IgD-negative memory B cell (primary cell): ENCODE data around the gene APP. TPM values are rescaled to one million over a fixed set of nuclear protein-coding genes. Genes with fewer than 3 reads are reported as not detected.

Source experiments
- H3K27ac Mint-ChIP-seq, 3 donors: one replicate each; pipeline ENCODE4 v1.8.0; 2020 to 2022; ENCODE audit warnings: mild to moderate bottlenecking in 3 of 3, mixed read lengths in 3 of 3, moderate library complexity in 1 of 3
- H3K27me3 Mint-ChIP-seq: one replicate; pipeline ENCODE4 v1.8.0; 2021; ENCODE audit warnings: mixed read lengths
- H3K36me3 Mint-ChIP-seq: one replicate; pipeline ENCODE4 v1.8.0; 2020; ENCODE audit warnings: mild to moderate bottlenecking, mixed read lengths
- H3K4me1 Mint-ChIP-seq, 3 donors: one replicate each; pipeline ENCODE4 v1.8.0; 2020 to 2022; ENCODE audit warnings: mixed read lengths in 3 of 3, mild to moderate bottlenecking in 1 of 3
- H3K4me3 Mint-ChIP-seq, 4 donors: one replicate each; pipeline ENCODE4 v1.8.0; 2020 to 2022; ENCODE audit warnings: mild to moderate bottlenecking in 4 of 4, mixed read lengths in 4 of 4, moderate library complexity in 3 of 4
- H3K9me3 Mint-ChIP-seq, 3 donors: one replicate each; pipeline ENCODE4 v1.8.0; 2020 to 2021; ENCODE audit warnings: mixed read lengths in 3 of 3, mild to moderate bottlenecking in 1 of 3
- polyA plus RNA-seq: library from polyadenylated mRNA; unstranded; fragments of 300-500 nt; fragmentation: Illumina TruSeq; gene quantifications from one replicate; pipeline ENCODE4 v1.2.3, GENCODE V29; 2021

Gene APP
- polyA plus RNA-seq, 1 donor from 2014 or later, result 12.5 TPM

DNA sequence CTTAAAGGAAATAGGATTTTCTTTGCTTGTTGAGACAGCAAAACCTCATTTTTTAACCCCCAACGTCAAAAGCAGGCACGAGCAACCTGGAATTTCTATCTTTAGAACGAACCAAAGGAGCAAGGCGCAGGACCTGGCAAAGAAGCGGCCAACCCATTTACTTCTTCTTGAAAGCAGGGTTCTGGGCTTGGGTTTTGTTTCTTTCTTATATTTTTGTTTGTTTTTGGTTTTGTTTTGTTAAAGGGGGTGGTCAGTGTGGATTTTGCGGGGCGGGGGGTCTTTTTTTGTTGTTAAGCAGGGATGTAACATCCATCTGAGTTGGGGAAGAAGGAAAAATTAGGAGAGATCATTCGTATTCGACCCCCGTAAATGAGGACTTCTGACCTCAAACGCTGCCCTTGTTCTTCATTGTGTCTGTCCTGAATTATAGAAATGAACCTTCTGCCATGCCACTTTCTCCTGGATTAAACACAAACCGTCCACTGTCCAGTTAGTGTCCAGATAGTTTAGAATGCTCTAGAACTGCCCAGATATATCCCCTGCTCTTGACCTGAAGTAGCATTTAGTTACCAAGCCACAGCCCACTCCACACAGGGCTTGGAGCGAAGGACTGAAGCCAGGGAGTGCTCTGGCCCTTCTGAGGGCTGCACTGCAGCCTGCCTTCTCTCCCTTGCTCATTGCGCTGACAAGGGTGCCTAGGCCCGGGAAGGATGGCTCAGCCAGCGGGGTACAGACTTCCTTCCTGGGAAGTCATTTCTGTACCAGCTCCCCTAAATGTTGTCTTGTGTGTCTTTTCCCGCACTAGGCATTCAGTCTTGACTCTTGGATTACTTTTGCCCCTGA is 909 bp upstream of the APP start:
- Mint-ChIP-seq H3K4me1 (peaks cover 4 to 14% (median 7%) of the 10 kb centered on the region in 3 donors), H3K27me3 (peaks cover 22% of the 10 kb centered on the region), H3K4me3 (peak overlapping the region; percentile 75 to 100 (median 88)), H3K27ac (peak overlapping the region in 1 of 3 donors; percentile 18), H3K36me3 (no peaks in the 10 kb centered on the region), H3K9me3 (no peaks in the 10 kb centered on the region)

- H3K27me3 Mint-ChIP-seq, result peaks cover 17% of the 10 kb centered on the region
- peak overlapping the region; percentile 89 to 100 (median 93) for H3K4me3 Mint-ChIP-seq
- H3K9me3 Mint-ChIP-seq, result no peaks in the 10 kb centered on the region
- peaks cover 4 to 13% (median 7%) of the 10 kb centered on the region in 3 donors for H3K4me1 Mint-ChIP-seq
- H3K27ac Mint-ChIP-seq, result peak overlapping the region in 1 of 3 donors; percentile 76
- H3K36me3 Mint-ChIP-seq, result no peaks in the 10 kb centered on the region
Measured at GRCh38 chr21:26169611-26170470, 729 bp downstream of the APP start.

DNA sequence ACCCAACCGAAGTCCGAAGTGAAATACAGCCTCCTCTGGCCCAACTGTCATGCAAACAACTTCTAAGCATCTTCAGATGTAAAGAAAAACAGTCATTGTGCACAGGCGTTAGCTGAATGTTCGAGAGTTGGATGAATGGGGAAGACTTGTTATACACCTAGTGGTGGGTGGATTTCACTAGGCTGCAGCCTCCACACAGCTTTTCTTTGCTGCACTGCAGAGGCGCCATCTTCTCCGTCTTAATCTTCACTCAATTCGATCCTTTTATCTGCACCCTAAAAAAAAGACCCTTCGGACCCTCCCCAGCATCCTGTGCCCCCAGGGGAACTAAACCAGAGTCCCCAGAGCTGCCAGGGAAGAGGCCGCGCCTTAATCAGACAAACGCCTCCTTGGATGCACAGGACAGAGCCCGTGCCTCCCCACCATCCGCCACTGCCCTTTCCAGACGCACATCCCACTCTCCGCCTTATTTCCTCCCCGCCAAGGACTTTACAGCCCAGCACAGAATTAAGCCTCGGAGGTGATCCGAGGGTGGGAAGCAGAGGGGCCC is 1.4 kb downstream of the APP start:
- Mint-ChIP-seq H3K9me3 (no peaks in the 10 kb centered on the region), H3K27ac (peak overlapping the region; percentile 41 to 92 (median 64)), H3K4me3 (peak overlapping the region; percentile 90 to 100 (median 97)), H3K27me3 (peaks cover 17% of the 10 kb centered on the region), H3K4me1 (peaks cover 4 to 11% (median 7%) of the 10 kb centered on the region in 3 donors), H3K36me3 (no peaks in the 10 kb centered on the region)

GRCh38 chr21:26168371-26168770 is 2.2 kb downstream of the APP start:
- Mint-ChIP-seq H3K9me3 (no peaks in the 10 kb centered on the region), H3K36me3 (no peaks in the 10 kb centered on the region), H3K27ac (peak overlapping the region in 1 of 3 donors; percentile 92), H3K4me3 (peak overlapping the region in 2 of 4 donors; percentile 47 to 100), H3K4me1 (peaks cover 4 to 11% (median 8%) of the 10 kb centered on the region in 3 donors), H3K27me3 (peaks cover 17% of the 10 kb centered on the region)

DNA sequence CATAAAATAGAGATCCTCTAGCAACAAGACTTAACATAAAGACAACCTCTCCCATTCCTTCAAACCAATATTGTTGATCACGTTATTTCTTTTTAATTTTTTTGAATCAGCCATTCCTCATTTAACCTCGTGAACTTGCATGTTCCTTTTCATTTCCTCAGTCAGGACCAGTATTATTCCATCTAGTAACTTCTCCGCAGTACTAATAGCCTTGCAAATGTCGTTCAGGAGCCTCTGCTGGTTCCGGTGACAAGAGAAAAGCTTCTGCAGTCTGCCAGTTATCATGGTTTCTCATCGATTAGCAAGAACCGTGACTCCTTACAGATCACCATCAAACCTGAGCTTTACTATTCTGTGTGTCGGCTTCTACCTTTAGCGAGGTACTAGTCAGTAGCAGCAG is 3.0 kb downstream of the APP start:
- H3K4me1 Mint-ChIP-seq, result peaks cover 4 to 11% (median 9%) of the 10 kb centered on the region in 3 donors
- H3K27me3 Mint-ChIP-seq, result peaks cover 17% of the 10 kb centered on the region
- H3K9me3 Mint-ChIP-seq, result no peaks in the 10 kb centered on the region
- H3K36me3 Mint-ChIP-seq, result no peaks in the 10 kb centered on the region
- H3K4me3 Mint-ChIP-seq, result peak overlapping the region in 1 of 4 donors; percentile 100
- H3K27ac Mint-ChIP-seq, result no peak overlapping the region

DNA sequence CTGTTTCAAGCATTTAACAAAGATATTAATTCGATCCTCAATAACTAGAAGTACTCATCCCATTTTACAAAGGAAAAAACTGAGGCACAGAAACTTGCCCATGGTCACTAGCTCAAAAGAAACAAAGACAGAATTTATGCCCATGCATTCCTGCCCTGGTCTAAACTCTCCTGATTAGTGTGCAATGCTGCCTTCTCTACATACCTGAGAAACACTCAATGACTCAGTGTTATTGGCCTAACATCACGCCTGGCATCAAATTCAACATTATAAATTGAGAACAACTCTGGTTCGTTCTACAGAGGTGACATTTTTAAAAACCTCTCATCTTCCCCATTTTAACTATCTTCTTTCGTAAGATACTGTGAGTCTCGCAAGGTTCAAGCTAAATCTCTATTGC is 5.2 kb downstream of the APP start:
- H3K9me3 Mint-ChIP-seq, result no peaks in the 10 kb centered on the region
- no peak overlapping the region for H3K27ac Mint-ChIP-seq
- H3K4me3 Mint-ChIP-seq, result no peak overlapping the region
- peaks cover 4 to 11% (median 9%) of the 10 kb centered on the region in 3 donors for H3K4me1 Mint-ChIP-seq
- H3K36me3 Mint-ChIP-seq, result no peaks in the 10 kb centered on the region
- H3K27me3 Mint-ChIP-seq, result peaks cover 4% of the 10 kb centered on the region

DNA sequence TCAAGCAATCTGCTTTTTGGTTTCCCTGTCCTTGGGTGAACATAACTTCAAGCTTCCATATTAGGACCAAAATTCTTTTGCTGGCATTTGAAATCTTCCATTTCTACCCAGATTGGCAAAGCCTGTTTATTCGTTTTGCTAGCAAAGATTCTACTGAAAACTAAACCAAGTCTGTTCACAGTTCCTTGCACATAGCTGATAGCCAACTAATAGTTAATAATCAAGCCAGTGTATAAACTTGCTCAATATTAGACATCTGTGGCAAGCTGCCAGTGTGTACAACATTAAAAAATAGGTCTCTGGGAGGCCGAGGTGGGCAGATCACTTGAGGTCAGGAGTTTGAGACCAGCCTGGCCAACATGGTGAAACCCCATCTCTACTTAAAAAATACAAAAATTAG is 6.3 kb downstream of the APP start:
- H3K9me3 Mint-ChIP-seq, result no peaks in the 10 kb centered on the region
- no peak overlapping the region for H3K4me3 Mint-ChIP-seq
- no peak overlapping the region for H3K27ac Mint-ChIP-seq
- no peaks in the 10 kb centered on the region for H3K36me3 Mint-ChIP-seq
- H3K27me3 Mint-ChIP-seq, result peaks cover 4% of the 10 kb centered on the region
- peaks cover 4 to 11% (median 9%) of the 10 kb centered on the region in 3 donors for H3K4me1 Mint-ChIP-seq

DNA sequence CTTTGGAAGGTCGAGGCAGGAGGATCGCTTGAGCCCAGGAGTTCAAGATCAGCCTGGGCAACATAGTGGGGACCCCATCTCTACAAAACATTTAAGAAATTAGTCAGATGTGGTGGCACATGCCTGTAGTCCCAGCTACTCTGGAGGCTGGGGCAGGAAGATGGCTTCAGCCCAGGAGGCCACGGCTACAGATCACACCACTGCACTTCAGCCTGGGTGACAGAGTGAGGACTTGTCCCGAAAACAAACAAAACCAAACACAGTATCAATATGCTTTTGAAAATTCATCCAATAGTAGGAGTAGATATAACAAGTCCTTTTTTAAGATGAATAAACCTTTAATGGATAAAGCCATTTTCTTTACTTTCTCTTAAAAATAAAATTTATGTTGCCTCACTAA is 8.5 kb downstream of the APP start:
- Mint-ChIP-seq H3K27me3 (peaks cover 3% of the 10 kb centered on the region), H3K36me3 (no peaks in the 10 kb centered on the region), H3K9me3 (no peaks in the 10 kb centered on the region), H3K4me1 (peaks cover 3 to 12% (median 8%) of the 10 kb centered on the region in 3 donors), H3K27ac (no peak overlapping the region), H3K4me3 (no peak overlapping the region)

DNA sequence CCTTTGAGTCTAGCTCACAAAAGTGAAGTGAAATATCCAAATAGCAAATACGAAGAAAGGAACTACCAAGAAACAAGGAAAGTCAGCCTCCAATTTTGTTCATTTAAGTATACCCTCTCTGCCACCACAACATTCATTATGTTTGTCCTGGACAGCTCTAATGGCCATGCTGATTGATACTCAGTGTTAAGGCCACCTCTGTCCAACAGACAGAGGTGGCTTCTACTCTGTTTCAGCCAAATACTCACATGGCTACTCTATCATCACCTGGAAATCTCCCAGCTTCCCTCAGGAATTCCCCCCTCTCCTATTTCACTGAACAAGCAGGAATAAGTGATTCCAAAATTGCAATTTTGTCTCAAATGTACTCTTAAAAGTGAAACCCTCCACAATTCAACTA is 10.7 kb downstream of the APP start:
- H3K36me3 Mint-ChIP-seq, result no peaks in the 10 kb centered on the region
- no peaks in the 10 kb centered on the region for H3K9me3 Mint-ChIP-seq
- H3K4me3 Mint-ChIP-seq, result no peak overlapping the region
- peaks cover 3 to 12% (median 8%) of the 10 kb centered on the region in 3 donors for H3K4me1 Mint-ChIP-seq
- H3K27me3 Mint-ChIP-seq, result peaks cover 2% of the 10 kb centered on the region
- H3K27ac Mint-ChIP-seq, result no peak overlapping the region

DNA sequence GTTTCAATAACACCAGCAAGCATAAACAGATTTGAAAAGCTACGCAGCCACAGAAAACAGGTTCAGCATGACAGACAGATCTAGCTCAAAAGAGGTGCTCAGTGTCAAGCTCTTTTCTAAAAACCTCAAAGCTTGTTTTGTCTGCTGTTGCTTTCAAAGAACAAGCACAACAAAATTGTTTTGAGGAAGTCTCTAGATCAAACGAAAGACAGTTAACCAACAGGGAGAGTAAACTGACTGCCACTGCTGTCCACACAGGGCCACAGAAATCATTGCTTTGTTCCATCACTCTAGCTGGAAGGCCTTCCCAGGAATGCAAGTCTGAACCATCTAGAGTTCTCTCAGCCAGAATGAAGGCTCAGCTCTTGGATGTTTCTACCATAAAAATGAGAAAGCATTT is 12.8 kb downstream of the APP start:
- no peak overlapping the region for H3K4me3 Mint-ChIP-seq
- H3K9me3 Mint-ChIP-seq, result no peaks in the 10 kb centered on the region
- H3K27ac Mint-ChIP-seq, result peak overlapping the region in 1 of 3 donors; percentile 82
- peaks cover 3 to 10% (median 8%) of the 10 kb centered on the region in 3 donors for H3K4me1 Mint-ChIP-seq
- H3K27me3 Mint-ChIP-seq, result peaks cover 2% of the 10 kb centered on the region
- no peaks in the 10 kb centered on the region for H3K36me3 Mint-ChIP-seq

GRCh38 chr21:26154753-26155152 is 15.8 kb downstream of the APP start:
- H3K4me1 Mint-ChIP-seq, result peaks cover 3 to 10% (median 8%) of the 10 kb centered on the region in 3 donors
- H3K27ac Mint-ChIP-seq, result no peak overlapping the region
- no peaks in the 10 kb centered on the region for H3K9me3 Mint-ChIP-seq
- H3K4me3 Mint-ChIP-seq, result no peak overlapping the region
- H3K27me3 Mint-ChIP-seq, result peaks cover 2% of the 10 kb centered on the region
- H3K36me3 Mint-ChIP-seq, result no peaks in the 10 kb centered on the region

DNA sequence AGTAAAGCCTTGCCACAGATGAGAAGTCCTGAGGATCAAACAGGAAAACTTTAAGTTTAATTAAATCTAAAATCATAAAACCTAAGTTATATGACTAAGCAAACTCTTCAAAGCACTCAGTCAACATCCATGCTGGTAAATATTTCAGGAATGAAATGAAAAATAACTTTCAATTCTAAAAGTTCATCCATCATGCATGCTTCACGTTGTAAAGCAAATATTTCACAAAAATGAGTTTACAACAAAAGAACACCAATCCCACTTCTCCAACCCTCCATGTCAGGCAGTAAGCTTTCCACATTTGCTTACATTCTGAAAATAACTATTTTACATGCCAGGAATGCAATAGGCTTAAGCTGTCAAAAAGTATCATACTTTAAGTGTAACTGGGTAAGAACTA is 16.8 kb downstream of the APP start:
- Mint-ChIP-seq H3K27ac (peak overlapping the region in 1 of 3 donors; percentile 9), H3K4me3 (no peak overlapping the region), H3K36me3 (no peaks in the 10 kb centered on the region), H3K27me3 (peaks cover 2% of the 10 kb centered on the region), H3K4me1 (peaks cover 3 to 10% (median 7%) of the 10 kb centered on the region in 3 donors), H3K9me3 (no peaks in the 10 kb centered on the region)

GRCh38 chr21:26148840-26149354 is 21.7 kb downstream of the APP start:
- Mint-ChIP-seq H3K27me3 (no peaks in the 10 kb centered on the region), H3K4me1 (no peaks in the 10 kb centered on the region), H3K27ac (no peak overlapping the region), H3K36me3 (no peaks in the 10 kb centered on the region), H3K9me3 (no peaks in the 10 kb centered on the region), H3K4me3 (no peak overlapping the region)

DNA sequence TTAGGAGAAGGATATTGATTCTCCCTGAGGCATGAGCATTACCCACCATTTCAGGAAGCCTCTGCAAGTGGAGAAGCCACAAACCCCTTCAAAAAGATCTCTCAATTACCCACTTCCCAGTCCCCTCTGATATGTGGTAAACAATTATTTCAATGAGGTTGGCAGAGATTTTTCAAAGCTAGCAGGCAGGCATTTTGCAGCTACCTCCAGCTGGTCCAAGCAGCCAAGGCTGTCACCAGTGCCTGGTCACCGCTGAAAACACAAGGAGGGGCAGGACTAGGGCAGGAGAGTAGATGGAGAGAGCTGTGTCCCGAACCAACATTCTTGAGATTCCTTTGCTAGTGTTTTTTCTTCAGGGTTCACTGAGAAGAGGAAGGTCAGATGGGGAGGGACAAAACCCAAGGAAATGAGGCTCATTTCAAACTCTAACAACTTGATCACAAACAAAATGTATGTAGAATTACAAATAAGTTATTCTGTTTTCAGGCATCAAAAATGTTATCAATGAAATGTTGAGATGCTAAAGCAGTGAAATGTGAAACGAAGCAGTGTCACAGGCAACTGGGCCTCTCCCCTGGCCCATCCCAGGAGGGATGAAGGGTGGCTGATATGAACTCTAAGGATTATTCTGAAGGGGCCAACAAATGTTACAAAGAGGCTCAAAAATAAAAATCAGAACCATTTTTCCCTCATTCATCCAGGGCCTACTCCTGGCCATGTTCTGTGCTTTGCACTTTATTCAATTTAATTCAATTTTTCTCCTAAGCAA is 22.3 kb downstream of the APP start:
- no peak overlapping the region for H3K4me3 Mint-ChIP-seq

More for the DNA sequence above, 22.3 kb downstream of the APP start:
- H3K9me3 Mint-ChIP-seq, result no peaks in the 10 kb centered on the region
- no peak overlapping the region for H3K27ac Mint-ChIP-seq
- H3K36me3 Mint-ChIP-seq, result no peaks in the 10 kb centered on the region
- no peaks in the 10 kb centered on the region for H3K27me3 Mint-ChIP-seq
- no peaks in the 10 kb centered on the region for H3K4me1 Mint-ChIP-seq
